ENCODE measurements around the gene TM4SF18. TPM values are rescaled to one million over a fixed set of nuclear protein-coding genes. Genes with fewer than 3 reads are reported as not detected.

TM4SF18 gene
- polyA plus RNA-seq, 1 donor (not counting 4 experiments of a cell fraction or from before 2014, with no cell fraction given): not detected

- Histone ChIP-seq H3K9me1 (ENCODE audit: control insufficient read depth, extremely low read depth, insufficient read depth, low read length) (no peaks in the 10 kb centered on the region), H3K4me2 (ENCODE audit: control insufficient read depth, extremely low read depth, insufficient read depth, low read depth, low read length) (no peak overlapping the region), H3K4me1 (ENCODE audit: control insufficient read depth, extremely low read depth, insufficient read depth, low read length) (no peaks in the 10 kb centered on the region), H2AFZ (ENCODE audit: control insufficient read depth, low read length) (no peak overlapping the region), H3K27ac (ENCODE audit: control insufficient read depth, insufficient read depth, low read length) (no peak overlapping the region), H3K36me3 (ENCODE audit: control insufficient read depth in 2 of 2, extremely low read depth in 1 of 2, insufficient read depth in 2 of 2, low read length in 2 of 2) (no peaks in the 10 kb centered on the region), H4K20me1 (ENCODE audit: control insufficient read depth, extremely low read depth, insufficient read depth, low read length) (no peaks in the 10 kb centered on the region), H3K4me3 (ENCODE audit: control insufficient read depth in 2 of 3, extremely low read depth in 1 of 3, insufficient read depth in 2 of 3, low read depth in 1 of 3, low read length in 3 of 3) (no peak overlapping the region), H3K9me3 (ENCODE audit: control insufficient read depth, low read depth, low read length) (no peaks in the 10 kb centered on the region), H3K79me2 (ENCODE audit: control insufficient read depth, insufficient read depth, low read length) (no peaks in the 10 kb centered on the region), H3K27me3 (ENCODE audit: control insufficient read depth, extremely low read depth, insufficient read depth, low read length) (no peaks in the 10 kb centered on the region), H3K9ac (ENCODE audit: control insufficient read depth, extremely low read depth, insufficient read depth, low read length) (no peak overlapping the region)
- DNase-seq (ENCODE audit: low read depth, low spot score) (no peak), FAIRE-seq (no peak)
- dilution Hi-C loops (cut with MboI; ENCODE audit: extremely low pct_ligation_motif_present, low sequenced_read_pairs): no loop called here
- TF ChIP-seq EZH2 (IDR thresholded peaks at IDR 0.05; ENCODE audit: low read length) (no peak), CTCF (optimal IDR thresholded peaks at IDR 0.05 in 1 of 3, IDR thresholded peaks at IDR 0.05 in 1 of 3, conservative IDR thresholded peaks at IDR 0.05 in 1 of 3; ENCODE audit: extremely low read depth in 1 of 3, insufficient read depth in 2 of 3, low read length in 3 of 3) (no peak)
These were observed 63.7 kb downstream of the TM4SF18 start for GRCh38 chr3:149269687-149270086.

Other genes starting within 250 kb of the TM4SF18 start
- 5.6 to 9.1 TPM (median 5.7 TPM) in 3 replicates for gene HLTF, start 247.1 kb downstream of the TM4SF18 start, polyA plus RNA-seq
- 10.3 to 12.9 TPM (median 12.2 TPM) in 3 replicates for gene HPS3, start 204.0 kb downstream of the TM4SF18 start, polyA plus RNA-seq
- 0.03 TPM in 1 of 3 replicates, not detected in the others for gene CP, start 111.8 kb downstream of the TM4SF18 start, polyA plus RNA-seq
- gene TM4SF1, start 44.0 kb upstream of the TM4SF18 start, polyA plus RNA-seq: 274 to 375 TPM (median 323 TPM) in 3 replicates
- not detected in 3 replicates for gene TM4SF4, start 141.1 kb upstream of the TM4SF18 start, polyA plus RNA-seq